CD14-positive monocyte (primary cell): ENCODE measurements around the gene TTC28. TPM values are rescaled to one million over a fixed set of nuclear protein-coding genes. Genes with fewer than 3 reads are reported as not detected.

Source experiments
- DNase-seq, 3 donors: peaks; one replicate each; pipeline ENCODE4 v3.0.0-alpha.2; 2011 to 2022
- H2AFZ ChIP-seq: 2 replicates; pipeline ENCODE4 v1.6.0; 2012; ENCODE audit warnings: mild to moderate bottlenecking, low read depth, low read length, inconsistent platforms; ENCODE audit not compliant: insufficient read depth, poor library complexity, severe bottlenecking
- H3K27ac ChIP-seq, 2 donors: 1 replicate in 1 of 2; 2 replicates in 1 of 2; pipeline ENCODE4 v1.5.1; 2012 to 2013; ENCODE audit warnings: low read length in 2 of 2, control low read depth in 1 of 2, inconsistent platforms in 1 of 2, low read depth in 1 of 2, mild to moderate bottlenecking in 1 of 2
- H3K27me3 ChIP-seq, 2 donors: one replicate each; pipeline versions ENCODE4 v1.6.0 to v1.6.1; 2011 to 2013; ENCODE audit warnings: low read length in 2 of 2; ENCODE audit not compliant: control insufficient read depth in 2 of 2, insufficient read depth in 2 of 2
- H3K36me3 ChIP-seq, 2 donors: replicated peaks in 1 of 2; 1 replicate in 1 of 2; 2 replicates in 1 of 2; pipeline versions ENCODE4 v1.5.1 to v1.6.1; 2012 to 2013; ENCODE audit warnings: low read length in 2 of 2, control low read depth in 1 of 2, inconsistent platforms in 1 of 2, mild to moderate bottlenecking in 1 of 2; ENCODE audit not compliant: insufficient read depth in 2 of 2, control insufficient read depth in 1 of 2
- H3K4me1 ChIP-seq, 2 donors: 1 replicate in 1 of 2; 2 replicates in 1 of 2; pipeline versions ENCODE4 v1.5.1 to v1.6.1; 2012 to 2013; ENCODE audit warnings: low read length in 2 of 2, control low read depth in 1 of 2, inconsistent platforms in 1 of 2, mild to moderate bottlenecking in 1 of 2, moderate library complexity in 1 of 2; ENCODE audit not compliant: insufficient read depth in 2 of 2, control insufficient read depth in 1 of 2
- H3K4me2 ChIP-seq: replicated peaks from 2 replicates; pipeline ENCODE3; 2012; ENCODE audit warnings: low read length, moderate library complexity, mild to moderate bottlenecking; ENCODE audit not compliant: poor library complexity, severe bottlenecking; ENCODE audit errors: extremely low read depth
- H3K4me3 ChIP-seq, 3 experiments: fragments of 200-600 bp in 1 of 3; sonication (generic) in 1 of 3; replicated peaks in 1 of 3; 1 replicate in 2 of 3; 2 replicates in 1 of 3; pipeline ENCODE4 v1.5.1; 2011 to 2013; ENCODE audit warnings: low read length in 3 of 3, mild to moderate bottlenecking in 3 of 3, control low read depth in 2 of 3, low read depth in 2 of 3, inconsistent platforms in 1 of 3, moderate library complexity in 1 of 3
- H3K79me2 ChIP-seq: 2 replicates; pipeline ENCODE4 v1.6.0; 2012; ENCODE audit warnings: mild to moderate bottlenecking, control low read depth, inconsistent platforms, low read length, moderate library complexity; ENCODE audit not compliant: insufficient read depth
- H3K9ac ChIP-seq: 2 replicates; pipeline ENCODE4 v1.6.0; 2017; ENCODE audit warnings: low read length, mild to moderate bottlenecking; ENCODE audit not compliant: insufficient read depth, poor library complexity, severe bottlenecking
- H3K9me3 ChIP-seq, 2 donors: replicated peaks in 1 of 2; 1 replicate in 1 of 2; 2 replicates in 1 of 2; pipeline versions ENCODE4 v1.5.1 to v1.6.1; 2012 to 2013; ENCODE audit warnings: low read length in 2 of 2, control low read depth in 1 of 2; ENCODE audit not compliant: control insufficient read depth in 1 of 2, insufficient read depth in 1 of 2
- H4K20me1 ChIP-seq: 2 replicates; pipeline ENCODE4 v1.6.0; 2012; ENCODE audit warnings: mild to moderate bottlenecking, low read length, control low read depth, moderate library complexity; ENCODE audit not compliant: insufficient read depth
- H3K27ac Mint-ChIP-seq, 7 donors: one replicate each; pipeline ENCODE4 v1.8.0; 2020; ENCODE audit warnings: mild to moderate bottlenecking in 7 of 7, mixed read lengths in 7 of 7, moderate library complexity in 6 of 7, inconsistent platforms in 2 of 7
- H3K27me3 Mint-ChIP-seq, 3 donors: one replicate each; pipeline ENCODE4 v1.8.0; 2021 to 2022; ENCODE audit warnings: low read depth in 3 of 3, mild to moderate bottlenecking in 3 of 3, mixed read lengths in 3 of 3, moderate library complexity in 3 of 3, inconsistent platforms in 1 of 3
- H3K36me3 Mint-ChIP-seq, 2 donors: one replicate each; pipeline ENCODE4 v1.8.0; 2020; ENCODE audit warnings: mixed read lengths in 2 of 2, inconsistent platforms in 1 of 2, mild to moderate bottlenecking in 1 of 2
- H3K4me1 Mint-ChIP-seq: one replicate; pipeline ENCODE4 v1.8.0; 2020; ENCODE audit warnings: mild to moderate bottlenecking, mixed read lengths
- H3K4me3 Mint-ChIP-seq, 2 donors: one replicate each; pipeline ENCODE4 v1.8.0; 2020; ENCODE audit warnings: mild to moderate bottlenecking in 2 of 2, mixed read lengths in 2 of 2, moderate library complexity in 1 of 2
- H3K9me3 Mint-ChIP-seq, 7 donors: one replicate each; pipeline ENCODE4 v1.8.0; 2020 to 2022; ENCODE audit warnings: mixed read lengths in 7 of 7, mild to moderate bottlenecking in 6 of 7, moderate library complexity in 6 of 7, inconsistent platforms in 2 of 7
- WGBS: methylation state at CpG from one replicate; pipeline ENCODE4 v1.1.5; 2013; ENCODE audit warnings: missing lambda C conversion rate; ENCODE audit not compliant: insufficient coverage; 5-methylcytosine and 5-hydroxymethylcytosine counted together
- intact Hi-C, 2 donors: fragments of 100-400 bp; cut with micrococcal nuclease; formaldehyde crosslinking; loops; one replicate each; pipeline versions ENCODE4 v1.15.0 to v1.15.1; 2023
- polyA plus RNA-seq, 3 donors: library from polyadenylated mRNA; depleted of rRNA in 1 of 3; unstranded in 2 of 3; stranded (reverse) in 1 of 3; fragments of 300-500 nt in 2 of 3; fragments of >200 nt in 1 of 3; fragmentation: Illumina TruSeq in 2 of 3; gene quantifications; 1 replicate in 2 of 3; 2 replicates in 1 of 3; pipeline ENCODE4 v1.2.3, GENCODE V29; 2012 to 2021
- TF ChIP-seq, protein P1 (sequence below): fragments of 200-600 bp; IDR thresholded peaks from one replicate; pipeline ENCODE4 v1.8.0; 2022; ENCODE audit warnings: antibody characterized with exemption, mild to moderate bottlenecking

TTC28 gene
- polyA plus RNA-seq, 3 donors, result 0.24 to 0.61 TPM; not detected in 1

DNA sequence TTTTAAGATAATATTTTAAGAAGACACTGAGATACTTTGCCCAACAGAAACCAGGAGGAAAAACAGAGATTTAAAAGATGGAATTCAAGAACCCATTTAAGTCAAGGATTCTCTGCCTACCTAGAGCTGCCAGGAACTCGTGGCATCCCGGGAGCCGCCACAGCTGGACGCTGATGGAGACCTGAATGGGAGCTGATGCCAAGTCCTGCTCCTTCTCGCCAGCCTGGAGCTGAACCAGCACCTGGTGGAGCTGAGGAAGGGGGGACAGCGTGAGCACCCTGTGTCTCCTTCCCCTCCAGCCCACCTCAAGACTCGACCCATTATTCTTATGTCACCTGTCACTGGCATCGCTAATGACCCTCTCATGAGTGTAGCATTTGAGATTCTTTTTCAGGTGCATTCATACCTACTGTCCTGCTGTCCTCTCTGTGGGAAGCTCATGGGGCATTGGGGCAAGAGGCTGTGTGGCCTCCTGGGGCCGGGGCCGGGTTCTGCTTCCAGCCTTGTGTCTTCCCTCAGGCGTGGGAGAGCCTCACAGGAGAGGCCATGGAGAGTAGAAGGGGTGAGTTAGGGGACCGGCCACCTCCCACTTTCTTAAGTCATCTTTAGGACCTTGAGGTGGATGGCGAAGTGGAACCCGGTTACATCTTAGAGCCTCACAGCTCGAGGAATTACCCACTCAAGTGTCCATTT is 689.7 kb downstream of the TTC28 start:
- no peak overlapping the region for H3K27ac ChIP-seq
- H4K20me1 ChIP-seq, result no peaks in the 10 kb centered on the region
- no CpG with 5 or more reads among the region's 15 CpGs for WGBS
- no peaks in the 10 kb centered on the region for H3K27me3 ChIP-seq
- H2AFZ ChIP-seq, result no peak overlapping the region
- no peaks in the 10 kb centered on the region for H3K79me2 ChIP-seq
- H3K36me3 ChIP-seq, result no peaks in the 10 kb centered on the region
- H3K4me1 Mint-ChIP-seq, result peaks cover 13% of the 10 kb centered on the region
- intact Hi-C loops, result no loop called here
- no peak overlapping the region for H3K4me2 ChIP-seq
- TF ChIP-seq, protein P1, sequence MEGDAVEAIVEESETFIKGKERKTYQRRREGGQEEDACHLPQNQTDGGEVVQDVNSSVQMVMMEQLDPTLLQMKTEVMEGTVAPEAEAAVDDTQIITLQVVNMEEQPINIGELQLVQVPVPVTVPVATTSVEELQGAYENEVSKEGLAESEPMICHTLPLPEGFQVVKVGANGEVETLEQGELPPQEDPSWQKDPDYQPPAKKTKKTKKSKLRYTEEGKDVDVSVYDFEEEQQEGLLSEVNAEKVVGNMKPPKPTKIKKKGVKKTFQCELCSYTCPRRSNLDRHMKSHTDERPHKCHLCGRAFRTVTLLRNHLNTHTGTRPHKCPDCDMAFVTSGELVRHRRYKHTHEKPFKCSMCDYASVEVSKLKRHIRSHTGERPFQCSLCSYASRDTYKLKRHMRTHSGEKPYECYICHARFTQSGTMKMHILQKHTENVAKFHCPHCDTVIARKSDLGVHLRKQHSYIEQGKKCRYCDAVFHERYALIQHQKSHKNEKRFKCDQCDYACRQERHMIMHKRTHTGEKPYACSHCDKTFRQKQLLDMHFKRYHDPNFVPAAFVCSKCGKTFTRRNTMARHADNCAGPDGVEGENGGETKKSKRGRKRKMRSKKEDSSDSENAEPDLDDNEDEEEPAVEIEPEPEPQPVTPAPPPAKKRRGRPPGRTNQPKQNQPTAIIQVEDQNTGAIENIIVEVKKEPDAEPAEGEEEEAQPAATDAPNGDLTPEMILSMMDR, result no peak
- H3K9ac ChIP-seq, result no peak overlapping the region
- peaks cover 4 to 7% of the 10 kb centered on the region in 2 donors for H3K4me1 ChIP-seq
- H3K9me3 ChIP-seq, result no peaks in the 10 kb centered on the region
- H3K9me3 Mint-ChIP-seq, result peaks cover 0 to 3% (median 0%) of the 10 kb centered on the region in 7 donors
- no peak overlapping the region for H3K27ac Mint-ChIP-seq
- H3K27me3 Mint-ChIP-seq, result peaks cover 0 to 1% (median 0%) of the 10 kb centered on the region in 3 donors
- DNase-seq, result no peak
- no peak overlapping the region for H3K4me3 Mint-ChIP-seq
- H3K4me3 ChIP-seq, result no peak overlapping the region
- no peaks in the 10 kb centered on the region for H3K36me3 Mint-ChIP-seq

GRCh38 chr22:27988704-27989103 is 690.9 kb downstream of the TTC28 start:
- H3K79me2 ChIP-seq, result no peaks in the 10 kb centered on the region
- H3K27ac ChIP-seq, result no peak overlapping the region
- no peaks in the 10 kb centered on the region for H3K36me3 Mint-ChIP-seq
- no peak overlapping the region for H3K4me2 ChIP-seq
- no peak overlapping the region for H3K27ac Mint-ChIP-seq
- no peaks in the 10 kb centered on the region for H3K36me3 ChIP-seq
- no peak overlapping the region for H3K4me3 ChIP-seq
- H3K9ac ChIP-seq, result no peak overlapping the region
- no peaks in the 10 kb centered on the region for H3K27me3 ChIP-seq
- no peak overlapping the region for H3K4me3 Mint-ChIP-seq
- H4K20me1 ChIP-seq, result no peaks in the 10 kb centered on the region
- DNase-seq, result no peak
- TF ChIP-seq, protein P1, result no peak
- H3K9me3 Mint-ChIP-seq, result peaks cover 0 to 3% (median 0%) of the 10 kb centered on the region in 7 donors
- H3K9me3 ChIP-seq, result no peaks in the 10 kb centered on the region
- H3K27me3 Mint-ChIP-seq, result no peaks in the 10 kb centered on the region
- intact Hi-C loops, result no loop called here
- H2AFZ ChIP-seq, result no peak overlapping the region
- no peaks in the 10 kb centered on the region for H3K4me1 ChIP-seq
- 100% methylated on average over 5 of the region's 7 CpGs for WGBS
- peaks cover 4% of the 10 kb centered on the region for H3K4me1 Mint-ChIP-seq
